Naive thymus-derived CD8-positive, alpha-beta T cell (primary cell): ENCODE data around the gene AP5B1. TPM values are rescaled to one million over a fixed set of nuclear protein-coding genes. Genes with fewer than 3 reads are reported as not detected.

ENCODE experiments used
- ATAC-seq, 2 donors: fragments of 150-1000 bp; cut with Tn5 transposase in 1 of 2; sonication (Bioruptor Pico), chemical (Tn5 transposase) in 1 of 2; 1 replicate in 1 of 2; 2 replicates in 1 of 2; pipeline ENCODE4 v1.10.0; 2021; ENCODE audit warnings: mild to moderate bottlenecking in 2 of 2, moderate library complexity in 2 of 2
- POLR2A ChIA-PET: fragments of 350-600 bp; sonication (Branson Sonifier 250); formaldehyde crosslinking; loops from one replicate; lab custom pipeline; 2021; ENCODE audit warnings: antibody characterized with exemption; lab: Charles Lee
- DNase-seq, 10 donors: peaks; one replicate each; pipeline versions ENCODE4 v3.0.0 to v3.0.0-alpha.2; 2020 to 2022
- H3K27ac Mint-ChIP-seq, 10 donors: one replicate each; pipeline ENCODE4 v1.8.0; 2020 to 2022; ENCODE audit warnings: mild to moderate bottlenecking in 10 of 10, mixed read lengths in 10 of 10, moderate library complexity in 4 of 10, inconsistent platforms in 1 of 10
- H3K27me3 Mint-ChIP-seq, 5 donors: one replicate each; pipeline ENCODE4 v1.8.0; 2021 to 2022; ENCODE audit warnings: mixed read lengths in 5 of 5
- H3K36me3 Mint-ChIP-seq, 3 donors: one replicate each; pipeline ENCODE4 v1.8.0; 2020 to 2022; ENCODE audit warnings: mixed read lengths in 3 of 3, mild to moderate bottlenecking in 2 of 3, inconsistent platforms in 1 of 3
- H3K4me1 Mint-ChIP-seq, 4 donors: one replicate each; pipeline ENCODE4 v1.8.0; 2021 to 2022; ENCODE audit warnings: mixed read lengths in 4 of 4
- H3K4me3 Mint-ChIP-seq, 10 donors: one replicate each; pipeline ENCODE4 v1.8.0; 2020 to 2022; ENCODE audit warnings: mild to moderate bottlenecking in 10 of 10, mixed read lengths in 10 of 10, moderate library complexity in 6 of 10, inconsistent platforms in 1 of 10
- H3K9me3 Mint-ChIP-seq, 9 donors: one replicate each; pipeline ENCODE4 v1.8.0; 2020 to 2022; ENCODE audit warnings: mixed read lengths in 9 of 9, mild to moderate bottlenecking in 3 of 9, inconsistent platforms in 1 of 9, moderate library complexity in 1 of 9
- polyA plus RNA-seq, 3 donors: library from polyadenylated mRNA; unstranded; fragments of 300-500 nt; fragmentation: Illumina TruSeq; gene quantifications; one replicate each; pipeline ENCODE4 v1.2.3, GENCODE V29; 2021
- total RNA-seq, 8 experiments: library from RNA in 2 of 8; stranded (reverse) in 2 of 8; gene quantifications; one replicate each; pipeline ENCODE4 v1.2.3 and lab custom pipeline; 2021 to 2026

Gene AP5B1
- total and polyA plus RNA-seq, 5 experiments from 2014 or later = 8.6 to 25.8 (median 15.2) TPM

GRCh38 chr11:65779919-65780769, 632 bp downstream of the AP5B1 start:
- H3K4me3 Mint-ChIP-seq = peak overlapping the region; percentile 77 to 91 (median 83)
- peaks cover 8 to 20% (median 18%) of the 10 kb centered on the region in 4 donors for H3K4me1 Mint-ChIP-seq
- H3K27ac Mint-ChIP-seq = peak overlapping the region in 9 of 10 donors; percentile 12 to 83 (median 68)
- ATAC-seq = peak; percentile 62 to 74
- DNase-seq = peak; percentile 65 to 81 (median 76)
- H3K9me3 Mint-ChIP-seq = no peaks in the 10 kb centered on the region
- peaks cover 0 to 8% (median 2%) of the 10 kb centered on the region in 5 donors for H3K27me3 Mint-ChIP-seq
- POLR2A ChIA-PET = interaction anchor here (0.6 to 3.6 kb wide), 19 partner anchors 8 to 871 kb away, joined by 3 to 24 read pairs (median 4); partner anchors contain the start of genes BANF1, CCDC85B, CD248 and KAT5
- H3K36me3 Mint-ChIP-seq = peaks cover 0 to 7% (median 0%) of the 10 kb centered on the region in 3 donors

GRCh38 chr11:65779669-65779918, 1.2 kb downstream of the AP5B1 start:
- Mint-ChIP-seq H3K4me3 (peak overlapping the region in 9 of 10 donors; percentile 62 to 89 (median 82)), H3K27ac (peak overlapping the region in 1 of 10 donors; percentile 68), H3K9me3 (no peaks in the 10 kb centered on the region), H3K36me3 (peaks cover 0 to 7% (median 0%) of the 10 kb centered on the region in 3 donors), H3K27me3 (peaks cover 0 to 6% (median under 1%) of the 10 kb centered on the region in 5 donors), H3K4me1 (peaks cover 7 to 21% (median 16%) of the 10 kb centered on the region in 4 donors)
- no peak for ATAC-seq
- DNase-seq = no peak
- POLR2A ChIA-PET = interaction anchor here (0.6 to 3.6 kb wide), 15 partner anchors 9 to 538 kb away, joined by 3 to 24 read pairs (median 5); partner anchors contain the start of genes CCDC85B, CD248, KAT5 and RELA

GRCh38 chr11:65778901-65779668, 1.7 kb downstream of the AP5B1 start:
- Mint-ChIP-seq H3K27me3 (peaks cover 0 to 6% (median 0%) of the 10 kb centered on the region in 5 donors), H3K4me3 (peak overlapping the region; percentile 28 to 89 (median 69)), H3K36me3 (peaks cover 0 to 7% (median 0%) of the 10 kb centered on the region in 3 donors), H3K9me3 (no peaks in the 10 kb centered on the region), H3K4me1 (peaks cover 7 to 23% (median 16%) of the 10 kb centered on the region in 4 donors), H3K27ac (peak overlapping the region in 3 of 10 donors; percentile 33 to 76 (median 67))
- POLR2A ChIA-PET = interaction anchor here (0.6 to 3.6 kb wide), 16 partner anchors 8 to 538 kb away, joined by 3 to 24 read pairs (median 4); partner anchors contain the start of genes CCDC85B, CD248, KAT5 and OVOL1
- ATAC-seq (no peak), DNase-seq (no peak)

- Mint-ChIP-seq H3K4me3 (peak overlapping the region in 6 of 10 donors; percentile 18 to 89 (median 38)), H3K9me3 (no peaks in the 10 kb centered on the region), H3K27me3 (peaks cover 0 to 4% (median 0%) of the 10 kb centered on the region in 5 donors), H3K4me1 (peaks cover 7 to 26% (median 16%) of the 10 kb centered on the region in 4 donors), H3K27ac (no peak overlapping the region), H3K36me3 (peaks cover 0 to 7% (median 0%) of the 10 kb centered on the region in 3 donors)
- DNase-seq (no peak), ATAC-seq (no peak)
- POLR2A ChIA-PET = interaction anchor here (0.9 to 3.6 kb wide), 6 partner anchors 9 to 66 kb away, joined by 3 to 24 read pairs (median 4); partner anchors contain the start of genes KAT5 and OVOL1
Observed at GRCh38 chr11:65778431-65778900, 2.3 kb downstream of the AP5B1 start.

GRCh38 chr11:65777821-65778361, 2.9 kb downstream of the AP5B1 start:
- Mint-ChIP-seq H3K27me3 (no peaks in the 10 kb centered on the region), H3K4me1 (peaks cover 7 to 23% (median 17%) of the 10 kb centered on the region in 4 donors), H3K27ac (peak overlapping the region in 1 of 10 donors; percentile 2), H3K4me3 (peak overlapping the region in 2 of 10 donors; percentile 54 to 73), H3K9me3 (no peaks in the 10 kb centered on the region), H3K36me3 (peaks cover 0 to 7% (median 0%) of the 10 kb centered on the region in 3 donors)
- ATAC-seq (no peak), DNase-seq (no peak)
- POLR2A ChIA-PET = interaction anchor here (0.9 to 3.6 kb wide), 3 partner anchors 9 to 40 kb away, joined by 3 to 24 read pairs (median 4); partner anchors contain the start of gene OVOL1

- POLR2A ChIA-PET = no interaction called here
- peak overlapping the region in 1 of 10 donors; percentile 51 for H3K4me3 Mint-ChIP-seq
- H3K9me3 Mint-ChIP-seq = no peaks in the 10 kb centered on the region
- peak overlapping the region in 3 of 10 donors; percentile 43 to 55 (median 53) for H3K27ac Mint-ChIP-seq
- peaks cover 7 to 23% (median 18%) of the 10 kb centered on the region in 4 donors for H3K4me1 Mint-ChIP-seq
- peaks cover 0 to 7% (median 0%) of the 10 kb centered on the region in 3 donors for H3K36me3 Mint-ChIP-seq
- DNase-seq (no peak), ATAC-seq (no peak)
- H3K27me3 Mint-ChIP-seq = no peaks in the 10 kb centered on the region
Observed at GRCh38 chr11:65777241-65777640, 3.5 kb downstream of the AP5B1 start.

- POLR2A ChIA-PET = interaction anchor here (1.2 kb wide), 1 partner anchor 157 kb away, joined by 3 read pairs; no protein-coding TSS in a partner anchor
- Mint-ChIP-seq H3K27ac (peak overlapping the region in 4 of 10 donors; percentile 15 to 75 (median 61)), H3K9me3 (no peaks in the 10 kb centered on the region), H3K36me3 (peaks cover 0 to 7% (median 0%) of the 10 kb centered on the region in 3 donors), H3K4me1 (peaks cover 7 to 23% (median 18%) of the 10 kb centered on the region in 4 donors), H3K4me3 (peak overlapping the region in 1 of 10 donors; percentile 14), H3K27me3 (no peaks in the 10 kb centered on the region)
- DNase-seq (no peak), ATAC-seq (no peak)
Observed at GRCh38 chr11:65776710-65777141, 4.0 kb downstream of the AP5B1 start.

GRCh38 chr11:65776196-65776595, 4.6 kb downstream of the AP5B1 start:
- H3K36me3 Mint-ChIP-seq = peaks cover 0 to 7% (median 0%) of the 10 kb centered on the region in 3 donors
- no peak for DNase-seq
- H3K4me3 Mint-ChIP-seq = no peak overlapping the region
- peaks cover 9 to 23% (median 18%) of the 10 kb centered on the region in 4 donors for H3K4me1 Mint-ChIP-seq
- no peaks in the 10 kb centered on the region for H3K27me3 Mint-ChIP-seq
- H3K27ac Mint-ChIP-seq = peak overlapping the region in 1 of 10 donors; percentile 36
- H3K9me3 Mint-ChIP-seq = no peaks in the 10 kb centered on the region
- ATAC-seq = no peak
- POLR2A ChIA-PET = interaction anchor here (0.6 to 1.2 kb wide), 2 partner anchors 41 to 156 kb away, joined by 3 read pairs; no protein-coding TSS in a partner anchor

- DNase-seq (no peak), ATAC-seq (no peak)
- Mint-ChIP-seq H3K27ac (peak overlapping the region in 1 of 10 donors; percentile 31), H3K9me3 (no peaks in the 10 kb centered on the region), H3K4me3 (no peak overlapping the region), H3K4me1 (peaks cover 11 to 26% (median 16%) of the 10 kb centered on the region in 4 donors), H3K36me3 (peaks cover 0 to 6% (median 0%) of the 10 kb centered on the region in 3 donors), H3K27me3 (no peaks in the 10 kb centered on the region)
- POLR2A ChIA-PET = no interaction called here
Observed at GRCh38 chr11:65774525-65775306, 6.1 kb downstream of the AP5B1 start.

GRCh38 chr11:65773784-65774411, 6.9 kb downstream of the AP5B1 start:
- peaks cover 0 to 5% (median 0%) of the 10 kb centered on the region in 3 donors for H3K36me3 Mint-ChIP-seq
- H3K4me1 Mint-ChIP-seq = peaks cover 7 to 26% (median 13%) of the 10 kb centered on the region in 4 donors
- DNase-seq (no peak), ATAC-seq (no peak)
- POLR2A ChIA-PET = no interaction called here
- no peak overlapping the region for H3K27ac Mint-ChIP-seq
- no peaks in the 10 kb centered on the region for H3K27me3 Mint-ChIP-seq
- H3K4me3 Mint-ChIP-seq = no peak overlapping the region
- no peaks in the 10 kb centered on the region for H3K9me3 Mint-ChIP-seq
